VCaP (cell line): ENCODE data around the gene SULT1A2.

Experiments
- H3K27ac ChIP-seq: fragments of 450-650 bp; 2 replicates; pipeline ENCODE4 v1.5.1; 2017
- TF ChIP-seq, protein P1 (sequence below): fragments of 450-650 bp; conservative IDR thresholded peaks from 2 replicates; pipeline ENCODE4 v1.5.1; 2017; ENCODE audit warnings: mild to moderate bottlenecking, moderate library complexity

The SULT1A2 gene

GRCh38 chr16:28563218-28563617 is 33.6 kb downstream of the SULT1A2 start:
- H3K27ac ChIP-seq = no peak overlapping the region
- TF ChIP-seq, protein P1, sequence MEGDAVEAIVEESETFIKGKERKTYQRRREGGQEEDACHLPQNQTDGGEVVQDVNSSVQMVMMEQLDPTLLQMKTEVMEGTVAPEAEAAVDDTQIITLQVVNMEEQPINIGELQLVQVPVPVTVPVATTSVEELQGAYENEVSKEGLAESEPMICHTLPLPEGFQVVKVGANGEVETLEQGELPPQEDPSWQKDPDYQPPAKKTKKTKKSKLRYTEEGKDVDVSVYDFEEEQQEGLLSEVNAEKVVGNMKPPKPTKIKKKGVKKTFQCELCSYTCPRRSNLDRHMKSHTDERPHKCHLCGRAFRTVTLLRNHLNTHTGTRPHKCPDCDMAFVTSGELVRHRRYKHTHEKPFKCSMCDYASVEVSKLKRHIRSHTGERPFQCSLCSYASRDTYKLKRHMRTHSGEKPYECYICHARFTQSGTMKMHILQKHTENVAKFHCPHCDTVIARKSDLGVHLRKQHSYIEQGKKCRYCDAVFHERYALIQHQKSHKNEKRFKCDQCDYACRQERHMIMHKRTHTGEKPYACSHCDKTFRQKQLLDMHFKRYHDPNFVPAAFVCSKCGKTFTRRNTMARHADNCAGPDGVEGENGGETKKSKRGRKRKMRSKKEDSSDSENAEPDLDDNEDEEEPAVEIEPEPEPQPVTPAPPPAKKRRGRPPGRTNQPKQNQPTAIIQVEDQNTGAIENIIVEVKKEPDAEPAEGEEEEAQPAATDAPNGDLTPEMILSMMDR = no peak

DNA sequence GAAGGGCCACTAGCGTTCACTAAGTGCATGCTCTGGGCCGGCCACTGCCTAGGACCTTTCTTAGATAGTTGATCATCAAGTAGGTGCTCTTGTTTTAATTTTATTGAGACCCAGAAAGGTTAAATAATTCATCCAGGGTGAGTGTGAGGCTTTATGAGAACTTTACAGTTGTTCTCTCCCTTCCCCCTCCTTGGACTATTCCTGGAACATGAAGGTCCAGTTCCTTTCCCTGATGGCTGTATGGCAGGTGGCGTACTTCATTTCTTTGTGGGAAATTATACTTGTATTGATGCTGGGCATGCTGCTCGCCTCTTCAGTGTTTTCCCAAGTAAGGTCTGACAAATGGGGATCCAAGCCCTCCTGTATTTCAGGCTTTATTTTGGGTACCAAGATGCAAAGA is 34.7 kb downstream of the SULT1A2 start:
- H3K27ac ChIP-seq = no peak overlapping the region
- TF ChIP-seq, protein P1 = no peak

- H3K27ac ChIP-seq = peak overlapping the region; percentile 7; the same call in 1 of the 2 replicates
- TF ChIP-seq, protein P1 = no peak
Observed at GRCh38 chr16:28561557-28562187, 35.2 kb downstream of the SULT1A2 start.

DNA sequence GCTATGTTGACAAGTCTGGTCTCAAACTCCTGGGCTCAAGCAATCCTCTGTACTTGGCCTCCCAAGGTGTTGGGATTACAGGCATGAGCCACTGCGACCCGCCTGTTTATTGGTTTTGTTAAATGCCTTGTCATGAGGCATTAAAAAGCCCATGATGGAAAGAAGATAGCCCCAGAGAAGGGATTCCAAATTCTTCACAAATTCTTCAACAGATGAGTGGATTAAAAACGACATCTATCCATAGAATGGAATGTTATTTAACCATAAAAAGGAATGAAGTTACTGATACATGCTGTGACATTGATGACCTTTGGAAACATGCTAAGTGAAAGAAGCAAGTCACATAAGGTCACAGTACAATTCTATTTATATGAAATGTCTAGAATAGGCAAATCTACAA is 38.4 kb downstream of the SULT1A2 start:
- no peak overlapping the region for H3K27ac ChIP-seq
- TF ChIP-seq, protein P1 = no peak

GRCh38 chr16:28556914-28557320 is 39.9 kb downstream of the SULT1A2 start:
- TF ChIP-seq, protein P1 = no peak
- no peak overlapping the region for H3K27ac ChIP-seq

DNA sequence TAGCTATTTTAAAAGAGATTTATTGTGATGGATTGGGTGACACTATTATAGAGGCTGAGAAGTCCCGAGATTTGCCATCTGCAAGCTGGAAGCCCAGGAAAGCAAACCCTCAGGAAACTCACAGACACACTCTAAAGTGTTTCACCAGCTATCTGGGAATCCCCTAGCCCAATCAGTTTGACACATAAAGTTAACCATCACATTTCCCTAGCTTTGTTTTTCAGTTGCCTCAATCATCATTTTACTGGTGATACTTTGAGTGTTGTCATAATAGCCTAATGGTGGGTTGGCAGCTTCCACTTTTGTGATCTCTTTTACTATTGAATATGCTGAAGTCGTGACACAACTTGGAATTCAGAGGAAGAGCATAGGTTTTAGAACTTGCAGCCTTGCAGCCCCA is 41.3 kb downstream of the SULT1A2 start:
- TF ChIP-seq, protein P1 = no peak
- H3K27ac ChIP-seq = no peak overlapping the region

- H3K27ac ChIP-seq = peak overlapping the region; percentile 76; the same call in 1 of the 2 replicates
- TF ChIP-seq, protein P1 = no peak
Observed at GRCh38 chr16:28554634-28555423, 42.0 kb downstream of the SULT1A2 start.
